HG03139 (cell line): ENCODE data around the gene CALU.

Experiments
- ATAC-seq: cut with Tn5 transposase; IDR thresholded peaks from one replicate; pipeline ENCODE4 v1.9.1; 2021; ENCODE audit not compliant: unreplicated experiment

Gene CALU

GRCh38 chr7:128809363-128809762 lies 70.2 kb downstream of the CALU start:
- no peak for ATAC-seq

DNA sequence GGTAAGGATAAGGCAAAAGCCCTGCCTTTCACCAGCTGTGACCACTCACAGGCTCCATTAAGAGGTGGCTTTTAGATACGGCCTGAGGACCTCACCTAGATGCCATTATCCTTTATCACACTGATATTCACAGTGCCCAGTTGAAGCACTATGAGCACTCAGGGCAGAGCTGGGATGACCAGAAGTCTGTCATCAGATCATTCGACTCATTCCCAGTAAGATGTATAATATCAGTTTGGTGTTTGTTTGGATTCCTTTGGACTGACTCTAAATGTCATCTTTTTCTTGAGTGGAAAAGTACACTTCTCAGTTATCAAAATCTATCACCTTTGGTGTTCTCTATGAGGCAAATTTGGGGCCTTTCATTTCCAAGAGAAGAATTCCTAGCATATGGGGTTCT lies 71.3 kb downstream of the CALU start:
- ATAC-seq = no peak

- ATAC-seq = no peak
Measured at GRCh38 chr7:128810997-128811396, 71.8 kb downstream of the CALU start.

DNA sequence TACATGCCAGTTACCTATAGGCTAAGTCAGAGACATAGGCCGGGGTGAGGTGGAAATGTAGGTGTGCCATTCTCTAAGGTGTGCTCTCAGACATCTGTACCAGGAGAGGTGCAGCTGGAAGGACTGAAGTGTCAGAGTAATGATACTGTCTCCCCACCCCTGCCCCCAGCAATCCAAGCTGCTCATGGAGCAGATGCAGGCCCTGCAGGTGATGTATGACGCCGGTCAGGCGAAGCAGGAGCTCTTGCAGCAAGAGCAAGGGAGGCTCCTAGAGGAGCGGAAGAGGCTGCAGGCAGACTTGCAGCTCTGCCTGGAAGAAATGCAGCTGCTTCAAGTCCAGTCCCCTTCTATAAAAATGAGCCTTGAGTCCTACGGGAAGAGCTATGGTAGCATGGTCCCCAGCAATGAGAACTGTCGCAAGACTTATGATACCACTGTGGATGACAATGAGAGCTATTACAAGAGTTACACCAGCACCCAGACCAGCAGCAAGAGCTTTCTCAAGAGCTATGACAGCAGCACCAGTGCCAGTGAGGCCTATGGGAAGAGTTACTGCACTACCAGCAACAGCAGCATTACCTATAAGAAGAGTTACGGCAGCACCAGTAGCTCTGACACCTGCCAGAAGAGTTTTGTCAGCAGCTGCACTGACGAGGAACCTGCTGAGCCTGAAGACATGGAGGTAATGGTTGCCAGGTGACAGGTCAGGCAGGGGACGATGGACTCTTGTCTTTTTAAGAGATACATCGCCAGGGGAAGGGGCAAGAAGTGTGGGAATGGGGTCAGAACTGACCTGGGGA lies 72.7 kb downstream of the CALU start:
- no peak for ATAC-seq

GRCh38 chr7:128812514-128813168 lies 73.5 kb downstream of the CALU start:
- no peak for ATAC-seq

GRCh38 chr7:128814499-128814898 lies 75.3 kb downstream of the CALU start:
- no peak for ATAC-seq

DNA sequence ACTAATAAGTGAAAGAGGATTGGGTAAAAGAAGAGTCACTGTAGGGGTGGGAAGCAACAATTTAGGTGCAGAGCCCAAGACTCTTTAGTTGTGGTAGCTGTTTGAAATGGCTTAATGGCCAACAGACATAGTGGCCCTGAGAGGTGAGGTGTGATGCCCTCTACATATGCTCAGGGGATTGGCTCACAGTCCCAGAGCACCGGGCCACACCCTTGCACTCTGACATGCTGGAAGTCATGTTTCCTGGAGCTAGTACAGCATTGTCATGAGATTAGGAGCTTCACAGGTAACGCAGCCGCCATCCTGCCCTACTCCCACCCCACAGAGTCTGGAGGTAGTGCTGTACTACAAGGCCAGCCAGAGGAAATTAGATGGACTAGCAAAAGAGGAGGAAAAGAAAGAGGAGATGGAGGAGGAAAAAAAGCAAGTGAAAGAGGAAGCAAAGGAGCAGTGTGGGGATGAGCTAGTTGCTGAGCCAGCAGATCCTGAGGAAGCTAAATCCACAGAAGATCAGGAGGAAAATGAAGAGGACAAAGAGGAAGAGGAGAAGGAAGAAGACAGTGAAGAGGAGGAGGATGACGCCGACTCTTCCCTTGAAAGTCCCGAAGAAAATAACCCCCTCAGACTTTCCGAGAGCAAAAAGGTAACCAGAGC lies 76.3 kb downstream of the CALU start:
- ATAC-seq = no peak

DNA sequence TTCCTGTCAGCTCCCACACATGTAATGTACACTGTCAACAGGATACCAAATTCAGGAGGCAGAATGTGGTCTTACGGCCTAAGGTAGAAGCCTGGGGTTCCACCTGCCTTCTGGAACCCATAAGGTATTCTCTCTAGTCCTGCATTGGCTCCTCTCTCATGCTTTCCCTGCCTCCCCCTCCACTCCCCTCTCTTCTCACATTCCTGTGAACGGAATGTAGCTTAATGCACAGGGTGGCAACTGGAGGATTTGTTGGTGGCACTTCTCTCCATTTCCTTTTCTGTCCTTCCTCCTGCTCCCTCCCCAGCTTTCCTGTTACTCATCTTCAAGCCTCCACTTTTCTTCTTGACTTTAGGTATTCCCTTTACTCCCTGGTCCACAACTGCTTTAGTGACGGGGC lies 79.5 kb downstream of the CALU start:
- ATAC-seq = no peak
